Activated CD8-positive, alpha-beta T cell treated with anti-CD3 and anti-CD28 coated beads for 36 hours (primary cell): ENCODE results near the gene CTDP1. TPM values are rescaled to one million over a fixed set of nuclear protein-coding genes. Genes with fewer than 3 reads are reported as not detected.
"Not testable (repeated sequence)": the region's sequence is repeated elsewhere in the genome, so short reads cannot be mapped to it uniquely, and the experiment has no call there.

Experiments used
- ATAC-seq: fragments of 200-7000 bp; cut with Tn5 transposase; one replicate; pipeline ENCODE4 v1.10.0; 2021; ENCODE audit warnings: mild to moderate bottlenecking, moderate library complexity
- CTCF ChIA-PET: fragments of 350-600 bp; sonication (Branson Sonifier 250); formaldehyde crosslinking; loops from one replicate; lab custom pipeline; 2021; ENCODE audit warnings: antibody characterized with exemption; lab: Charles Lee
- POLR2A ChIA-PET: fragments of 350-600 bp; sonication (Branson Sonifier 250); formaldehyde crosslinking; loops from one replicate; lab custom pipeline; 2021; ENCODE audit warnings: antibody characterized with exemption; lab: Charles Lee
- DNase-seq: peaks from one replicate; pipeline ENCODE4 v3.0.0-alpha.2; 2020
- H3K27ac Mint-ChIP-seq: one replicate; pipeline ENCODE4 v1.8.0; 2021; ENCODE audit warnings: mild to moderate bottlenecking, mixed read lengths
- H3K27me3 Mint-ChIP-seq: one replicate; pipeline ENCODE4 v1.8.0; 2021; ENCODE audit warnings: mixed read lengths
- H3K36me3 Mint-ChIP-seq: one replicate; pipeline ENCODE4 v1.8.0; 2021; ENCODE audit warnings: low read depth, mixed read lengths
- H3K4me1 Mint-ChIP-seq: one replicate; pipeline ENCODE4 v1.8.0; 2021; ENCODE audit warnings: low read depth, mixed read lengths
- H3K4me3 Mint-ChIP-seq: one replicate; pipeline ENCODE4 v1.8.0; 2021; ENCODE audit warnings: mild to moderate bottlenecking, moderate library complexity, mixed read lengths
- H3K9me3 Mint-ChIP-seq: one replicate; pipeline ENCODE4 v1.8.0; 2021; ENCODE audit warnings: mixed read lengths
- CTCF ChIP-seq: fragments of 200-600 bp; IDR thresholded peaks from one replicate; pipeline ENCODE4 v1.8.0; 2022; ENCODE audit warnings: antibody characterized with exemption, mild to moderate bottlenecking
- intact Hi-C: fragments of 100-400 bp; cut with micrococcal nuclease; formaldehyde crosslinking; loops from one replicate; pipeline ENCODE4 v1.10.0; 2022
- total RNA-seq, 2 experiments: library from RNA; stranded (reverse); gene quantifications; one replicate each; pipeline ENCODE4 v1.2.3, GENCODE V29; 2021

Gene CTDP1
- total RNA-seq, 2 experiments from 2014 or later: 54.9 to 55.6 TPM

GRCh38 chr18:79749251-79750191, 69.9 kb downstream of the CTDP1 start:
- peaks cover 4% of the 10 kb centered on the region for H3K9me3 Mint-ChIP-seq
- H3K4me1 Mint-ChIP-seq: peaks cover 3% of the 10 kb centered on the region
- intact Hi-C loops: no loop called here
- H3K4me3 Mint-ChIP-seq: no peak overlapping the region
- DNase-seq (no peak), ATAC-seq (no peak)
- H3K27ac Mint-ChIP-seq: no peak overlapping the region
- ChIA-PET POLR2A (no interaction called here), CTCF (no interaction called here)
- peaks cover 46% of the 10 kb centered on the region for H3K36me3 Mint-ChIP-seq
- no peak for TF ChIP-seq CTCF
- H3K27me3 Mint-ChIP-seq: no peaks in the 10 kb centered on the region

DNA sequence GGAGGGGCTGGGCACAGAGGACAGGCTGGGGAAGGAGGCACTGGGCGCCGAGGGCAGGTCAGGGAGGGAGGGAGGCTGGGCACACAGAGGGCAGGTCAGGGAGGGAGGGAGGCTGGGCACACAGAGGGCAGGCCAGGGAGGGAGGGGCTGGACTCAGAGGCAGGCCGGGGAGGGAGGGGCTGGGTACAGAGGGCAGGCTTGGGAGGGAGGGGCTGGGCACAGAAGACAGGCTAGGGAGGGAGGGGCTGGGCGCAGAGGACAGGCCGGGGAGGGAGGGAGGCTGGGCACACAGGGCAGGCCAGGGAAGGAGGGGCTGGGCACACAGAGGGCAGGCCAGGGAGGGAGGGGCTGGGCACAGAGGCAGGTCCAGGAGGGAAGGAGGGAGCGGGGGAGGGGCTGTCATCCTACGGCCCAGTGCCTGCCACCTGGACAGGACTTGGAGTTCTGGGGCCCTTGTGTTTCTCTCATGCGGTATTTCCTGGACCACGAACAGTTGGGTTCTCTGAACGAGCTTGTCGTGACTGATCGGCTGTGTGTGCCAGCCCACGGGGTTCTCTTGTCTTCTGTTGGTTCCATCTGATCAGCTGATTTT, 71.5 kb downstream of the CTDP1 start:
- POLR2A ChIA-PET: no interaction called here
- Mint-ChIP-seq H3K27ac (no peak overlapping the region), H3K9me3 (peaks cover 2% of the 10 kb centered on the region), H3K4me1 (peaks cover 3% of the 10 kb centered on the region), H3K4me3 (no peak overlapping the region), H3K27me3 (no peaks in the 10 kb centered on the region), H3K36me3 (peaks cover 52% of the 10 kb centered on the region)
- intact Hi-C loops: no loop called here
- no peak for TF ChIP-seq CTCF
- CTCF ChIA-PET: no interaction called here
- DNase-seq: no peak
- no peak for ATAC-seq

GRCh38 chr18:79751918-79752578, 72.4 kb downstream of the CTDP1 start:
- H3K27ac Mint-ChIP-seq, CTCF ChIA-PET, H3K9me3 Mint-ChIP-seq, H3K27me3 Mint-ChIP-seq, ATAC-seq, H3K4me1 Mint-ChIP-seq, DNase-seq, POLR2A ChIA-PET, H3K4me3 Mint-ChIP-seq, intact Hi-C loops: not testable (repeated sequence)
- H3K36me3 Mint-ChIP-seq: peaks cover 54% of the 10 kb centered on the region

DNA sequence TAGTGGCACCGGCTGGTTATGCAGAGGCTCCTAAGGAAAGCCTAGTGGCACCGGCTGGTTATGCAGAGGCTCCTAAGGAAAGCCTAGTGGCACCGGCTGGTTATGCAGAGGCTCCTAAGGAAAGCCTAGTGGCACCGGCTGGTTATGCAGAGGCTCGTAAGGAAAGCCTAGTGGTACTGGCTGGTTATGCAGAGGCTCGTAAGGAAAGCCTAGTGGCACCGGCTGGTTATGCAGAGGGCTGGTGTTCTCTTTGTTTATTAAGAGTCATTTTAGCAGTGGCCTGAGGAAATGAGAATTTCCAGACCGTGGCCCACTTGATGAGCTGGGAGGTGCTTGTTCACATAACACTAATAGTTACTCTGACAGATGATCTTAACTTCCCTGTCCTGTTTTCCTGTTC, 73.3 kb downstream of the CTDP1 start:
- H3K4me3 Mint-ChIP-seq, H3K27me3 Mint-ChIP-seq, H3K4me1 Mint-ChIP-seq, intact Hi-C loops, H3K9me3 Mint-ChIP-seq, DNase-seq, ATAC-seq, H3K27ac Mint-ChIP-seq, CTCF ChIA-PET, POLR2A ChIA-PET: not testable (repeated sequence)
- H3K36me3 Mint-ChIP-seq: peaks cover 53% of the 10 kb centered on the region

DNA sequence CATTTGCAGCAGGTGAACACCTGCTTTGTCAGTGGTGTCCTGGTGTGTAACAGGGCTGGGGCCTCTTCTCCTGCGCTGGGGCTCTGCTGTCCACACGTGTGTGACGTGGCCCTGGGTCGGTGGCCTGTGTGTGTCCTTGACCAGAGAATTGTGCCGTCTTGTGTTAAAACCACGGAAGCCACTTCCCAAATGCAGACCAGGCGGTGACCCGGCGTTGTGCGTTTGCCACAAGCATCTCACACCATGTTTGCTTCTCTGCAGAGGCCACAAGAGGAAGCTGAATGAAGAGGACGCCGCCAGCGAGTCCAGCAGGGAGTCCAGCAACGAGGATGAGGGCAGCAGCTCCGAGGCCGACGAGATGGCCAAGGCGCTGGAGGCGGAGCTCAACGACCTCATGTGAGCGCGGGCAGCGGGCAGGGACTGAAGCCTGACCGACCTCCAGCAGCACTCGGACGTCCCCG, 73.8 kb downstream of the CTDP1 start:
- DNase-seq (no peak), ATAC-seq (no peak)
- no peak for TF ChIP-seq CTCF
- Mint-ChIP-seq H3K9me3 (no peaks in the 10 kb centered on the region), H3K4me1 (peaks cover 3% of the 10 kb centered on the region), H3K27ac (no peak overlapping the region), H3K4me3 (no peak overlapping the region), H3K36me3 (peaks cover 55% of the 10 kb centered on the region), H3K27me3 (no peaks in the 10 kb centered on the region)
- ChIA-PET POLR2A (no interaction called here), CTCF (no interaction called here)
- intact Hi-C loops: no loop called here
